Stimulated activated CD4-positive, alpha-beta T cell treated with anti-CD3 and anti-CD28 coated beads, Interleukin-4, amount 100 ng/mL, for 48 hours (primary cell): Measurements from ENCODE around the gene LOXL1.

ENCODE experiments used
- DNase-seq, 2 donors: peaks; one replicate each; pipeline ENCODE4 v3.0.0-alpha.2; 2020; ENCODE audit warnings: low read depth in 2 of 2

The LOXL1 gene

DNA sequence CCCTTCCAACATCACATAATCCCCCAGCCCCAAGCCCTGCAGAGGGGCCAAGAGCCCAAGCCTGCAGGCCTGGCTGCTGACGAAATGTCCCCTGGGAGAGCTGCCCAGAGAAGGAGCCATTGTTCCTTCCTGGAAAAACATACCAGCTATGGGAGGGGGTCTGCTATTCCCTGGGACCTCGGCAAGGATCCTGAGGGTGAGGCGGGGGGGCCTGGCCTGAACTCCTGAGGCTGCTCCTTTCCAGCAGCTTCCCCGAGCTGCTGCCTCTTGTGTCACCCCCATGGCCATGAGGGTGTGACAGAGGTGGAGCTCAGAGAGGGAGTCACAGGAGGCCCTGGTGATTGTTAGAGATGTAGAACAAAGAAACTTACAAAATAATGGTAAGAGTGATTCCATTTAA, 12.9 kb downstream of the LOXL1 start:
- DNase-seq = no peak

DNA sequence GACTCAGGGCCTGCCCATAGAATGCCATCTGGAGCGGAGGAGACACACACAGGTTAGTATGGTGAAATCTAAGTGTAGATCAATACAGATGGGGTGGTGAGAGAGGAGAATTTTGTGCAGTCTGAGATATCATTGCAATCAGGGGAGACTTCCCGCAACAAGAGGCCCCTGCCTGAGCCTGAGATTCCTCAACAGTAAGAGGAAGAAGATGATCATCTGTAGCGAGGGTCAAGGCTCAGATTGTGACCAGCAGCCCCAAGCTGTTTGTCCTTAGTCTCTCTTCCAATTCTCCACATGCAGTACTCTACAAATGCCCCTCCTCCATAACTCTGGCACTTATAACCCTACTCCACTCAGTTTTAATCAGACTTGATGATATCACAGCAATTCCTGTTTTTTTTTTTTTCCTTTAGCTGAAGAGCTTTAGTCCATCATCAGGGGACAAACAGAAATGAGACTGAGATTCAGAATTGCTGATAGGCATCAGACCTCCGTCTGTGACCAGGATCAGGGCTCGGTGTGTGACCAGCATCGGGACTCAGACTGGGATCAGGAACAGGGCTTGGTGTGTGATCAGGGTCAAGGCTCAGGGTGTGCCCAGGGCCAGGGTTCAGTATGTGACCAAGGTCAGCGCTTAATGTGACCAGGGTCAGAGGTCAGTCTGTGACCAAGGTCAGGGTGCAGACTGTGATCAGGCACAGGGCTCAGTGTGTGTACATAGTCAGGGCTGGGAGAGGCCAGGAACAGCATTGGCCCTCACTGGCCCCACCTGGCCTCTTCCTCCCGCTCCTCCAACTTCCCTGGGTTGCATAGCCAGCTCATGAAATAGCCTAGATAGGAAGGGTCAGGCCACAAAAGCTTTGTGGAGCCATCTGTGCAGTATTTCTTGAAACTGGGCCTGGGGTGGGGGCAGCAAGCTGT, 14.1 kb downstream of the LOXL1 start:
- DNase-seq = no peak

DNA sequence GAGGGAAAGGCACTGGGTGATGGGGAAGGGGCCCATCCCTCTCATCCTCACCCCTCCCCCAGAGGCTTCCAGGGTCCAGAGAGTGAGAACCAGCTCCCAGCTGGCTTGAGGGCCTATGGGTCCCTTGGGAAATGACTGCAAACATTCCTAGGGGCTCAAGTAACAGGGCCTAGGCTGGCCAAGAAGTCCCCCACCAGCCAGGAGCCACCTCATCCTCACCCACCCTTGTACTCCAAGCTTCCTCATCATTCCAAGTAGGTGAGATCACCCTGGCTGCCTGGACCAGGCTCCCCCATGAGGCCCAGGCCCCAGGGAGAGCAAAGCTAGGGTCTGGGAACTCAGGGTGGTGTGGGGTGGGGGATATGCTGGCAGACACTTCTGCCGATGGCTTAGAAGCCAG, 14.8 kb downstream of the LOXL1 start:
- no peak for DNase-seq

- no peak for DNase-seq
Observed at GRCh38 chr15:73941449-73941848, 15.2 kb downstream of the LOXL1 start.

- no peak for DNase-seq
Observed at GRCh38 chr15:73941871-73942635, 15.8 kb downstream of the LOXL1 start.

DNA sequence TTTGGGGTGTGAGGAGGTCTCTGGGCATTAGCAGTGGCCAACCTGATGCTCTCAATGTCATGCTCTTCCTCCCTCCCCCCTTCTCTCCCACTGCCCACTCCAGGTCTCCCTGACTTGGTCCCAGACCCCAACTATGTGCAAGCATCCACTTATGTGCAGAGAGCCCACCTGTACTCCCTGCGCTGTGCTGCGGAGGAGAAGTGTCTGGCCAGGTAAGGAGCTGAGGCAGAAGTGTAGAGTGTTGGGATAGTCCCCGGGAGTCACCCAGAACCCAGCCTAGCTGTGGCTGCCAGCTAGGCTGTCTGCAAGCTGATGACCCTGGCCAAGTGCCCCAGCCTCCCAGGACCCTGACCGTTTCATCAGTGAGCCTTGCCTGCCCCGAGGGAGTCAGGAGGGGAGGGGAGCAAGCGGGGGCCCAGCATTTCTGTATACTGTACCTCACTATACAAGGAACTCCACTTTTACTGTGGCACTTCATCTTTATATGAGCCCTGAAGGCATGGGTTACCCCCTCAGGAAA, 16.5 kb downstream of the LOXL1 start:
- DNase-seq = no peak

GRCh38 chr15:73944161-73945129, 18.2 kb downstream of the LOXL1 start:
- DNase-seq = no peak

DNA sequence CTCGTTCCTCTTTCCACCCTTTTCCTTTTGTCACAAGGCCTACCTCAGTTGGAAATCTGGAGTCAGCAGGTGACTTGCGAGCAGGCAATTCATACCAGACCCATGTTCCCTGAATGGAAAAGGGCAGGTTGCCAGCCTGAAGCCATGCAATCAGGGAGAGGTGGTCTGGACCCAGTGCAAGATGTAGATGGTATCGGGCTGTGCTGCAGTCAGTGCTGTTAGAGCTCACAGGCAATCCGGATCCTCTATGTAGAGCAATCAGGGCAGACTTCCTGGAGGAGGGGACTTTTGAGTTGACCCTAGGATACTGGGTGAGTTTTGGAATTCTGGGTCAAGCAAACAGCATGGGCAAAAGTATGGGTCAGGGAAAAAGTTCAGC, 18.9 kb downstream of the LOXL1 start:
- DNase-seq = no peak

DNA sequence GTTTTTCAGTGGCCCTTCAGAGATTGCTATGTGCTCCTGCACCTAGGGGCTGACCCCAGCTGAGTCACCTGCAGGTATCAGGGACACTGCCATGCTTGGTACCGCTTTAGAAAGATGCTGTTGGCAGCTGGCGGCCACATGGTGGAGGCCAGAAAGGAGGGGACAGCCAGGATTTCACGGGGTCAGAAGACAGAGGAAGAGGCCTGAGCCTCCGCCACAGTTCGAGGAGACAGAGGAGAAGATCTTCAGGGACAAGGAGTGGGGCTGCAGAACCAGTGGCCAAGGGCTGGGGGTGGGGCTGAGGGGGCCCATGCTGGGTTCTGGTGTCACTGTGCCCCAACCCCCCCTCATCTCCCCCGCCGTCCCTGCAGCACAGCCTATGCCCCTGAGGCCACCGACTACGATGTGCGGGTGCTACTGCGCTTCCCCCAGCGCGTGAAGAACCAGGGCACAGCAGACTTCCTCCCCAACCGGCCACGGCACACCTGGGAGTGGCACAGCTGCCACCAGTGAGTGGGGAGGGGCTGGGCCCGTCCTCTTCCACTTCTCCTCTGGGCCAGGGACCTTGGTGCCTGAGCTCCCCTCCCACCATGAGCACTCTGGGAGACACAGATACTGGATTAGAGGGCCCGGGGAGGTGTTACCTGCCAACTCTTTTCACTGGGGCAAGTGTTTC, 19.9 kb downstream of the LOXL1 start:
- DNase-seq = no peak

GRCh38 chr15:73946795-73947370, 20.6 kb downstream of the LOXL1 start:
- DNase-seq = no peak

DNA sequence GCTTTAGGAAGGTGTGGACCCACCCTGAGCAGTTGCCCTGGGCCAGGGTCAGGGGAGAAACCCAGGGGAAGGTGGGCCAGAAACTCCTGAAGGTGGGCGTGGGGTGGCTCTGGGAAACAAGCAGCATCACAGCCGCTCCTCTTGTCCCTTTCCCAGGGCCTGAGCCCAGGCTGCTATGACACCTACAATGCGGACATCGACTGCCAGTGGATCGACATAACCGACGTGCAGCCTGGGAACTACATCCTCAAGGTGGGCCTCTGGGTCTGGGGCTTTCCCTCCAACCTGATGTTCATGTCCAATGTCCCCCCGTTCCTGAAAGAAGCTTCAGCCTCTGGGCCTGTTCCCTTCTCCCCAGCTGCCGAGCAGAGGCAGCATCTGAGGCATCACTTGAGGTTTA, 21.4 kb downstream of the LOXL1 start:
- DNase-seq = no peak

- DNase-seq = no peak
Observed at GRCh38 chr15:73948396-73948795, 22.1 kb downstream of the LOXL1 start.

DNA sequence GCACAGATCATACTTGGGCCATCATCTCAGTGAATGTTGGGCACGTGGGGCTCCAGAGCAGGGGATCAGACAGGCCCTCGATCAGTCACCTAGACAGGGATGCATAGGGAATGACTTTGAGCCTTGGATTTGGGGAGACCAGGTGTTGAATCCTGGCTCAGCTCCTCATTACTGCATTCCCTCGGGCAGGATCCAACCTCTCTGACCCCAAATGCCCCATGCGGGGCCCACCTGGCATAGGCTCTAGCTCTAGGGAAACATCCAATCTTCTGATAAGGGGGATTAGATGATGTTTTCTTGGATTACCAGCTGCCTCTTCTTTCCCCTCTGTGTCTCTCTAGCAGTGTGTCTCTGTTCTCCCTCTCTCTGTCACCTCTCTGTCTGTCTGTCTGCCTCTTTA, 22.7 kb downstream of the LOXL1 start:
- no peak for DNase-seq

DNA sequence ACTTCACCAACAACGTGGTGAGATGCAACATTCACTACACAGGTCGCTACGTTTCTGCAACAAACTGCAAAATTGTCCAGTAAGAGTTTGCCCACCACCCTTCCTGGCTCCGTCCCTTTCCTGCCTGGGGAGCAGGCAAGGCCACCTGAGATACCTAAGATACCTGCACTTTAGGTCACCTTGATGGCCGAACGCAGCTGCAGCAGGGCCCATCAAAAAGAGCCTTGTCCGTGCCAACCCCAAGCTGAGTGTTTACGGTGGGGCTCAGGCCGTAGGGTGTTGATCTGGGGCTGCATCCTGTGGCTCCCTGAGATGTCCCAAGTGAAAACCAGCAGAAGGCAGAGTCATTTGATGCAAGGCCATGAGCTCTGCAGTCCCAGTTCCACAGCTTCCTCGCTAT, 23.2 kb downstream of the LOXL1 start:
- no peak for DNase-seq

DNA sequence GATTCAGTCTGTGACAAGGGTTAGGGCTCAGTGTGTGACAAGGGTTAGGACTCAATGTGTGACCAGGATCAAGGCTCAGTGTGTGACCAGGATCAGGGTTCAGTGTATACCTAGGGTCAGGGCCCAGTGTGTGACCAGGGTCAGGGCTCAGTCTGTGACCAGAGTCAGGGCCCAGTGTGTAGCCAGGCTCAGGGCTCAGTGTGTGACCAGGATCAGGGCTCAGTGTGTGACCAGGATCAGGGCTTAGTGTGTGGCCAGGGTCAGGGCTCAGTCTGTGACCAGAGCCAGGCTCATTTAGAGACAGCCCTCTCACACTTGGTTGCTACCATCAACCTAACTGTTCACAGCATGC, 24.2 kb downstream of the LOXL1 start:
- DNase-seq = no peak

- peak; percentile 57 to 66 for DNase-seq
Observed at GRCh38 chr15:73950831-73951561, 24.7 kb downstream of the LOXL1 start.

DNA sequence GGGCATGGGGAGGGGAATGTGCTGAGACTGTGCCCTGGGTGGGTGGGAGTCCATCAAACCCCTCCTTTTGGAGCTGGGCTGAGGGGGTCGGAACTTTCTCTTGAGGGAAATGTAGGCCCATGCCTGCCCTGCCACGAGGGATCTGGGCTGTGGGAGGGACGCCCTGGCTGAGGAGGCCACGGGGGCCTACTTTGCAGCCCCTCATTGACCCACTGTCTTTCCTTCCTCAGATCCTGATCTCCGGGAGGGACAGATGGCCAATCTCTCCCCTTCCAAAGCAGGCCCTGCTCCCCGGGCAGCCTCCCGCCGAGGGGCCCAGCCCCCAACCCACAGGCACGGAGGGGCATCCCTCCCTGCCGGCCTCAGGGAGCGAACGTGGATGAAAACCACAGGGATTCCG, 25.3 kb downstream of the LOXL1 start:
- no peak for DNase-seq

DNA sequence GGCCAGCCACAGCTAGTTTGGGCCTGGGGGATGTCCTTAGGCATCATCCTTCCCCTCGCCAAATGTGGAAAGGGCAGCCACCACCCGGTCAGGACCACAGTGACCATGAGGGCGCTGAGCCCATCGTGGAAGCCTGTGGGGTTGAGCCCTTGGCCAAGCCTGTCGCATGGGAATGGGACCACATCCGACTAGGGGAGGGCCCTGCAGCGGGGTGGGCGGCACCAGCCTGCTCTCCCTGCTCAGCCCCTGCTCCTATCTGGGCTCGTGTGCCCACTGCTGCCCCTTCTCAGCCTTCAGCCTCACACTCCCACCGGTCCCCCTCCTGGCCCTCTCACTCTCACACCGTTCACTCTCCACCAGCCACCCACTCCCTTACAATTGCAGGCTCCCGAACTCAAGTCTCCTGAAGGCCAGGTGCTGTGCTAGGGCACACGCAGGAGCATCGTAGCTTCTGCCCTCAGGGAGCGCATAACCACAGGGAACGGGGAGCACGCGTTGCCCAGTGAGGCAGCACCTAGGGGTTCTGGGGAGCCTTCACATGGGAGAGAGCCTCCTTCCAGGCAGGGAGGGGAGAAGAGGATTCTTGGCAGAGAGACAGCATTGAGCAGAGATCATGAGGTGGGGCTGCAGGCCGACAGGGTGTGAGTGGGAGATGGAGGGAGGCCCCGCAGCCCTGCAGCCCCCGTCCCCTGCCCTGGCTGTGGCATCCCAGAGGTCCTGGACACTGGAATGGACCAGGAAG, 26.1 kb downstream of the LOXL1 start:
- DNase-seq = no peak
